HG03565 (cell line): ENCODE results near the gene GNB5.

Experiments used
- ATAC-seq: cut with Tn5 transposase; IDR thresholded peaks from one replicate; pipeline ENCODE4 v1.9.1; 2021; ENCODE audit warnings: mild to moderate bottlenecking, moderate library complexity; ENCODE audit not compliant: unreplicated experiment

Gene GNB5

GRCh38 chr15:52071570-52071969, 119.6 kb downstream of the GNB5 start:
- ATAC-seq: no peak

GRCh38 chr15:52069559-52069958, 121.6 kb downstream of the GNB5 start:
- no peak for ATAC-seq

- no peak for ATAC-seq
Measured at GRCh38 chr15:52068004-52068615, 123.1 kb downstream of the GNB5 start.

GRCh38 chr15:52067545-52067926, 123.7 kb downstream of the GNB5 start:
- no peak for ATAC-seq

- no peak for ATAC-seq
Measured at GRCh38 chr15:52066842-52067544, 124.2 kb downstream of the GNB5 start.
